NCI-H1048 (cell line): ENCODE data around the gene SERPINA6.
"Not testable (repeated sequence)": the region's sequence is repeated elsewhere in the genome, so short reads cannot be mapped to it uniquely, and the experiment has no call there.

Experiments
- DNase-seq: peaks from one replicate; lab custom pipeline; 2025; lab: John Stamatoyannopoulos, UW

Gene SERPINA6

GRCh38 chr14:94291906-94292525, 31.1 kb downstream of the SERPINA6 start:
- DNase-seq: no peak

- DNase-seq: no peak
Observed at GRCh38 chr14:94291159-94291905, 31.8 kb downstream of the SERPINA6 start.

GRCh38 chr14:94290197-94290596, 32.9 kb downstream of the SERPINA6 start:
- no peak for DNase-seq

GRCh38 chr14:94288610-94289465, 34.3 kb downstream of the SERPINA6 start:
- DNase-seq: no peak

GRCh38 chr14:94285158-94285557, 38.0 kb downstream of the SERPINA6 start:
- no peak for DNase-seq

- DNase-seq: no peak
Observed at GRCh38 chr14:94284221-94284620, 38.9 kb downstream of the SERPINA6 start.

GRCh38 chr14:94282991-94283723, 40.0 kb downstream of the SERPINA6 start:
- no peak for DNase-seq

GRCh38 chr14:94278731-94279130, 44.4 kb downstream of the SERPINA6 start:
- no peak for DNase-seq

GRCh38 chr14:94276898-94277561, 46.1 kb downstream of the SERPINA6 start:
- not testable (repeated sequence) for DNase-seq

GRCh38 chr14:94269156-94269555, 54.0 kb downstream of the SERPINA6 start:
- DNase-seq: no peak

GRCh38 chr14:94268582-94268981, 54.6 kb downstream of the SERPINA6 start:
- not testable (repeated sequence) for DNase-seq

GRCh38 chr14:94267352-94267751, 55.8 kb downstream of the SERPINA6 start:
- DNase-seq: no peak

- DNase-seq: not testable (repeated sequence)
Observed at GRCh38 chr14:94264195-94264594, 58.9 kb downstream of the SERPINA6 start.
